Hematopoietic multipotent progenitor cell treated with erythropoietin and hydrocortisone succinate and interleukin-3 and kit ligand, for 6 days (in vitro differentiated cells): ENCODE data around the gene GATA5.

ENCODE experiments used
- DNase-seq: peaks from one replicate; pipeline ENCODE4 v3.0.0-alpha.2; 2015

The GATA5 gene, protein sequence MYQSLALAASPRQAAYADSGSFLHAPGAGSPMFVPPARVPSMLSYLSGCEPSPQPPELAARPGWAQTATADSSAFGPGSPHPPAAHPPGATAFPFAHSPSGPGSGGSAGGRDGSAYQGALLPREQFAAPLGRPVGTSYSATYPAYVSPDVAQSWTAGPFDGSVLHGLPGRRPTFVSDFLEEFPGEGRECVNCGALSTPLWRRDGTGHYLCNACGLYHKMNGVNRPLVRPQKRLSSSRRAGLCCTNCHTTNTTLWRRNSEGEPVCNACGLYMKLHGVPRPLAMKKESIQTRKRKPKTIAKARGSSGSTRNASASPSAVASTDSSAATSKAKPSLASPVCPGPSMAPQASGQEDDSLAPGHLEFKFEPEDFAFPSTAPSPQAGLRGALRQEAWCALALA

GRCh38 chr20:62475772-62476055 is at the start of gene GATA5:
Gene GATA5 (minus strand): TSS chr20:62475995. CDS start chr20:62475521, 474 bp downstream.
- DNase-seq = no peak

DNA sequence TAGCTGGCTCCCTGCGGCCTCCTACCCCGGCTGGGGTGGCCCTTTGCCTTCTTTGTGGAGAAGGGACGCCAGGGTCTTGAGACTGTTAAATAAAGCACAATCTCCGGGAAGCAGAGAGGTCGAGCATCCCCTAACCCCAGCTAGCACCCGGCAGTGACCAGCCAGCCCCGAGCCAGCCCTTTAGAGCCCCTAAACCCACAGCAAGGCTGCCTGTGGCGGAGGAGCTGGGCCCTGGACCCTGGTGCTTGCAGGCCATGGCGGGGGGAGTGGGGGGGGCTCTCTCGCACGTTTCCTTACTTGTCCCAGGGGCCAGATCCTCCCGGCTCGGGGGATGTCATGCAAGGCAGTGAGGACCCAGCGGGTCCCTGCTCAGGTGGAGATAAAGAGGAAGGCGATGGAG is 49.2 kb upstream of the GATA5 start:
- no peak for DNase-seq

DNA sequence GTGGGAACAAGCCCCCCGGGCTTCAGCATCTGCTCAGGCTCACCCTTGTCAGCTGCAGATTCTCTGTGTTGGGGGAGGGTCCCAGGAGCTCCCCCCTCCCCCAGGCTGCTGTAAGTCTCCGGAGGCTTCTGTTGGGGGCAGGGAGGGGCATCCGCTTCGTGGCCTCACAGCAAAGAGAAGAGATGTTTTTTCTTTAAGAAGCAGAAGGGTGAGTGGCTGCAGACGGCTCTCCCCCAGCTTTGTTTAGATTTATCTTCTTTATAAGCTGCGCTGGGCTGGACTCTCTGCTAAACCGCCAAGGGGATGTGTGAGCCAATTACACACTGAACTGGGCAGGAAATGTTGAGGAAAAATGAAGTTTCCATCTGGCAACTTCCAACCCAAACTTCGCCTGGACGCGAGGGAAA is 48.7 kb upstream of the GATA5 start:
- DNase-seq = no peak

DNA sequence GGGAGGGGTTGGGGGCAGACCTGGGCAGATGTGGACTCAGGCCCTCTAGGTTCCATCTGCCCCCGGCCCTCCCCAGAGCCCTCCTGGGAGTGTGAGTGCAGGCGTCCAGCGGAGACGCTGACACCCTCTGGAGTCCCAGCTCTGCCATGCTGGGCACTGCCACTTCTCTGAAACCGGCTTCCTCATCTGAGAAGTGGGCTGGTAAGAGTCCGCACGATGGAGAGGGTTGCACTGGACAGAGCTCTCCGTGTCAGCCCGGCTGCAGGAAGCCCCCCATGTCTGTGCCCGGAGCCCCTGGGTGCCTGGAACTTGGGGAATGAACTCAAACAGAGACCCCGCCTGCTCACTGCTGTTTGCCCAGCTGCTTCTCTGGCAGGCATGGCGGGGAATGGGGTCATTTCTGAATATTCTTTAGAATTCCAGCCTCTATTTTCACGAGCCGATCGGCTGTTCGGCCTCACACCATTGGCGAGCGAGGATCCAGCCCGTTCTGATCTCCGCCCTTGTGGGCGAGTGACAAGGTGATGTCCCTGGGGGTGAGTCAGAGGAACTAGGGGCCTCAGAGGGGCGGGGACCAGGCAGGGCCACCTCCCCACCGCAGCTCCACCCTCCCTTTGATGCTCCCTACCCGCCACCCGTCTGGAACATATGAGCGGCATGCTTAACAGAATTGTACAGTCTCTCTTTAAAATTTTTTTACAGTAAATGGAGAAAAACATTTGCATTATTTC is 47.8 kb upstream of the GATA5 start:
- DNase-seq = peak; percentile 94

DNA sequence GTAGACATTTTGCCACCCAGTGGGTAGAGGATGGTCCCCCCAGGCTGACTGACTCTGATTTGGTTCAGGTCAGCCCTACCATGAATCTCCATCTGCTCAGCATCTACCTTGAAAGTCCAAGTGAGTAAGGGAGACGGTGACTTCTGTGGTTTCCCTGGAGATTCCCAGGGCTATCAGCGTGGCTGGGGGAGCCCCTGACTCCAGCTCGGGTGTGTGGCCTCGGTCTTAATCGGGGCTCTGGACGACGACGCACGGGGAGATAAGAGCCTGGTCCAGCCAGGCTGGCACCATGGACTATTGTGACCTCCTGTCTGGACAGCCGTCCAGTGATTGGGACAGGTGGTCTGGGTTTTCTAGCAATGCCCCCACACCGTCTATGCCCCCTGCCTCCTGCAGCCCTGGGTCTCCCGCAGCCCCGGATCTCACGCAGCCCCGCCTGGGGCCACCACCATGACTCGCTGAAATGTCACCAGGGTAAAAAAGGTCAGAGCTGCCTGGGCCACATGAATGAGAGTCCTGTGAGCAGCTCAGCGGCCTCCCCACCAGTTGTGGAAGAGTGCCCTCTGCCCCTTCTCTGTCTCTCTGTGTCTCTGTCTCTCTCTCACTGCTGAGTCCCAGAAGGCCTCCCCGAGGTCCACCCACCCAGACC is 47.1 kb upstream of the GATA5 start:
- DNase-seq = no peak

DNA sequence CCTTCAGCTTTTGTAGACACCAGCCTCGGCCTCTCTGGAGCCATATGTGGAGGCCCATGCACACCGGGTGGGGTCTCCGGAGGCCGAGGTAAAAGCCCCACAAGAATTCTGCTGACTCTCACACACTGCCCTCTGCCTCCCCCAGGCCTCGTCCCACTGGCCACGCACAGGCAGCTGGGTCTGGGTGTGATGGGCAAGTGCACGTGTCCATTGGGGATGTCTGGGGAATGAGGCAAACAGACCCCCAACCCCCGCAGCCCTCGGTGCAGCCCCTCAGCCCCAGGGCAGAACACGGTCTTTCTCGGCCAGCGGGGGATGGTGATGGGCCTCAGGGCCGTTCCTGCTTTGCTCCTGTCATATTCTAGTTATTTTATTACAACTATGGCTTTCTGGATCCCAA is 44.0 kb upstream of the GATA5 start:
- no peak for DNase-seq

DNA sequence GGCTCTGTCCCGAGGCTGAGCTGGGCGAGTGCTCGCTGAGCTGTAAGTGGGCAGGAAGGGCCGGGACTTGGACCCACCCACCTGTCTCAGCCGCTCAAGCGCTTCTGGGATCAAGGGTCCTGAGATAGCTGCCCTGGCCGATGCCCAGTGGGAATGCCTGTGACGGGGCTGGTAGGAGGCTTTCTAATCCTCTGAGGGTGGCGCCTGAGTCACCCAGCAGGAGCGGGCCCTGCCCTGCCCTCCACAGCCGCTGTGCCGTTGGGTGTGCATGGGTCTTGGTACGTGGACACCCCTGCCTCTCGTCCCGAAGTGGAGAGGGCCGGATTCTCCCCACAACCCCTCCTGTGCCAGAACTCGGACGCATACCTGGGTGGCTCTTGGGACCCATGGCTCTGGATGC is 43.1 kb upstream of the GATA5 start:
- no peak for DNase-seq

GRCh38 chr20:62517901-62518610 is 42.3 kb upstream of the GATA5 start:
- no peak for DNase-seq

- DNase-seq = no peak
Observed at GRCh38 chr20:62517168-62517567, 41.4 kb upstream of the GATA5 start.

DNA sequence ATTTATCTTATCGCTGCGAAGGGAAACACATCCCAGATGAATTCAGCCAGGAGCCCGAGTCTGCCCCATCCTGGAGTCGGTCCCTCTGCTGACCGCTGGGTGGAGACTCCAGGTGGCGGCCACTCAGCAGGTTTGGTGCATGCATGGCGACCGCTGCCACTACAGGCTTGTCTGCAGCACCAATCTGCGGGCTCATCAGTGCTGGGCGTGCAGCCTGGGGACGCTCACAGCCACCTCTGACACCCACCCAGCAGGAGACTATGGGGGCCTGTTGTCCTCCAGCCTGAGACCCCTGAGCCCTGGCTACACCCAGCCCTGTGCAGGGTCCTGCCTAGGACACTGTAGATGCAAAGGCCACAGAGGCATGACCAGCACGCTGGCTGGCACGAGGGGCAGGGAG is 40.5 kb upstream of the GATA5 start:
- no peak for DNase-seq

- DNase-seq = no peak
Observed at GRCh38 chr20:62515826-62516225, 40.0 kb upstream of the GATA5 start.

- no peak for DNase-seq
Observed at GRCh38 chr20:62515280-62515679, 39.5 kb upstream of the GATA5 start.

- DNase-seq = no peak
Observed at GRCh38 chr20:62513991-62514390, 38.2 kb upstream of the GATA5 start.

- DNase-seq = no peak
Observed at GRCh38 chr20:62511915-62512610, 36.3 kb upstream of the GATA5 start.

DNA sequence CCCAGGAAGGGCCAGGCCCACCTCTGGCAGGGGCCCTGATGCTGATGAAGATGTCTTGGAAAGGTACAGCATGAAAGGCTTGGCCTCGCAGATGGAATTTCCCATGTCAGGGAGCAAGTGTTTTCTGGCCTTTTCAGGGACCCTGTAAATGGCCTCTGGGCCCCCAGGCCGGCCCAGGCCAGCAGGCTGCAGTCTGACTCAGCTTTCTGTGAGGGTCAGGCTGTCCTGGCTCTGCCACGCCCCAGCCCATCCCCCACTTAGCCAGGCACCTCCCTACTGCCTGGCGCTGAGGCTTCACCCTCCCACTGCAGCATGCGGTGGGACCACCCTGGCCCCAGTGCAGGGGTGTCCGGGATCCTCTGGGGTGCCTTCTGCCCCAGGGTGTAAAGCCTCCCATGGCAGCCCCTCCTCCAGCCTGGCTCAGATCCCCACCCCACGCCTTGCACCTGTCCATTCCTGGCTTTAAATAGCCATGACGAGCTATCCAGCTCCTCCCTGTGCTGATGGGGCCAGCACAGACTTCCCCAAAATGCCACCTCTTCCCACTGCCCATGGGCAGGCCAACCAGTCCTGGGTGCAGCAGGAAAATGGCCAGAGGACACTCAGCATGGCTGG is 35.6 kb upstream of the GATA5 start:
- DNase-seq = no peak

GRCh38 chr20:62508641-62509051 is 32.9 kb upstream of the GATA5 start:
- no peak for DNase-seq

- no peak for DNase-seq
Observed at GRCh38 chr20:62507991-62508640, 32.3 kb upstream of the GATA5 start.

DNA sequence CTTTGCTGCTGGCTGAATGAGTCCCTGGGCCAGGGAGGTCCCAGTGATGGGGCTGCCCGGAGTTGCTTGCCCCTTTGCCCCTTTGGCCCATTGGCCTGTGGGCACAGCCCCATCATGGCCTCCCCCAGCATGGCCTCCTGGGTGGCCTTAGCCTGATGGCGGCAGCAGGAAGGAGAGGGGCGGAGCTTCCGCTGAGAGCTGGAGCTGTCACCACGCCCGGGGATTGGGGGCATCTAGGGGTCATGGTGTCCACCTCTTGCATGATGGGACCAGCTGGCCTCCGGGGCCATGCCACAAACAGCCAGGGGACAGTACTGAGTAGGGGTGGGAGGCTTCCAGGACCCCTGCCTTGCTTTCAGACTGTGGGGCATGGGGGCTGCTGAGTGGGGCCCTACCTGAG is 31.5 kb upstream of the GATA5 start:
- no peak for DNase-seq

DNA sequence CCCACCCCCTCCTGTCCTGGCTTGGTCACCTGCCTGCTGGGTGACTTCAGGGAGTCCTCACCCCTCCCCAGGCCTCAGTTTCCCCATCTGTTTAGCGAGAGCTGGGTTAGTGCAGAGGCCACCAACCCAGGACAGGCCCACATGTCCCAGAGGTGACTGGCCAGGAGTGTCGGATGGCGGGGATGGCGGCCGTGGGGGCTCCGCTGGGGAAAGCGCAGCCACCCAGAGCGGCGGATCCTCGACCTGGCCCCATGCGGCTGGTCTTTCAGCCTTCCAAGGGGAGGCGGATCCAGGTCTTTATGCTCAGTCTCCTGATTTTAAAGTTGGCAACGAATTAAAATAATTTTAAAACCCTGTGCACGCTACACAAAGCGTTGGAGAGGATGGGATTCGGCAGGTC is 31.0 kb upstream of the GATA5 start:
- DNase-seq = no peak

GRCh38 chr20:62506087-62506486 is 30.3 kb upstream of the GATA5 start:
- DNase-seq = no peak

- DNase-seq = no peak
Observed at GRCh38 chr20:62505337-62506045, 29.7 kb upstream of the GATA5 start.
